ENCODE measurements around the gene CFAP43.

Gene CFAP43

DNA sequence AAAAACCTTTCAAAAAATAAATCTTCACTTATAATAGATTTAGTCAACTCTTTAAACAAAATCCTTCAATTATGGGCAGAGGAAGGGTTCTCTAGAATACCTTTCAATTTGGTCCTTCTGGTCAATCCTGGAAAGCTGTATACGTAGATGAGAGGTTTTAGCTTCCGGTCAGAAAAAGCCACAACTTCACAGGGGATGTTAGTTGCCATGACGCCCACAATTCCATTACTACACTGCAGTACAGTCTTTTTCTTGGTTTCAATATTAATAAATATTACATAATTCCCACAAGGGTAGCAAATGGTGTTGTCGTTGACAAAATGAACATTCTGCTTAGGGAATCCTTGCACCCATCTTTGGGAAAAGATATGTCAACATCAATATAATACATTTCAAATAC is 1.7 kb downstream of the CFAP43 start:
- no peak for ATAC-seq
- TF ChIP-seq ZFP30 (CRISPR knock-in tag; IDR thresholded peaks at IDR 0.05) (no peak), OSR1 (CRISPR knock-in tag; IDR thresholded peaks at IDR 0.05) (no peak), ESRRG (CRISPR knock-in tag; IDR thresholded peaks at IDR 0.05) (no peak), ISL1 (CRISPR knock-in tag; IDR thresholded peaks at IDR 0.05) (no peak), RARB (CRISPR knock-in tag; IDR thresholded peaks at IDR 0.05) (no peak), ZC3H10 (CRISPR knock-in tag; IDR thresholded peaks at IDR 0.05) (no peak), ZFP3 (CRISPR knock-in tag; IDR thresholded peaks at IDR 0.05) (no peak), CSDC2 (CRISPR knock-in tag; IDR thresholded peaks at IDR 0.05) (no peak), ZNF70 (CRISPR knock-in tag; IDR thresholded peaks at IDR 0.05) (no peak), ZNF8 (CRISPR knock-in tag; IDR thresholded peaks at IDR 0.05) (no peak), PPARA (CRISPR knock-in tag; IDR thresholded peaks at IDR 0.05; ENCODE audit: borderline replicate concordance) (no peak), ZNF565 (CRISPR knock-in tag; conservative IDR thresholded peaks at IDR 0.05; ENCODE audit: low read depth) (no peak), TCF4 (CRISPR knock-in tag; IDR thresholded peaks at IDR 0.05; ENCODE audit: borderline replicate concordance) (no peak)
- TF ChIP-seq, protein P1, sequence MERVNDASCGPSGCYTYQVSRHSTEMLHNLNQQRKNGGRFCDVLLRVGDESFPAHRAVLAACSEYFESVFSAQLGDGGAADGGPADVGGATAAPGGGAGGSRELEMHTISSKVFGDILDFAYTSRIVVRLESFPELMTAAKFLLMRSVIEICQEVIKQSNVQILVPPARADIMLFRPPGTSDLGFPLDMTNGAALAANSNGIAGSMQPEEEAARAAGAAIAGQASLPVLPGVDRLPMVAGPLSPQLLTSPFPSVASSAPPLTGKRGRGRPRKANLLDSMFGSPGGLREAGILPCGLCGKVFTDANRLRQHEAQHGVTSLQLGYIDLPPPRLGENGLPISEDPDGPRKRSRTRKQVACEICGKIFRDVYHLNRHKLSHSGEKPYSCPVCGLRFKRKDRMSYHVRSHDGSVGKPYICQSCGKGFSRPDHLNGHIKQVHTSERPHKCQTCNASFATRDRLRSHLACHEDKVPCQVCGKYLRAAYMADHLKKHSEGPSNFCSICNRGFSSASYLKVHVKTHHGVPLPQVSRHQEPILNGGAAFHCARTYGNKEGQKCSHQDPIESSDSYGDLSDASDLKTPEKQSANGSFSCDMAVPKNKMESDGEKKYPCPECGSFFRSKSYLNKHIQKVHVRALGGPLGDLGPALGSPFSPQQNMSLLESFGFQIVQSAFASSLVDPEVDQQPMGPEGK (CRISPR knock-in tag; IDR thresholded peaks at IDR 0.05; ENCODE audit: borderline replicate concordance), result no peak
- TF ChIP-seq, protein P2, sequence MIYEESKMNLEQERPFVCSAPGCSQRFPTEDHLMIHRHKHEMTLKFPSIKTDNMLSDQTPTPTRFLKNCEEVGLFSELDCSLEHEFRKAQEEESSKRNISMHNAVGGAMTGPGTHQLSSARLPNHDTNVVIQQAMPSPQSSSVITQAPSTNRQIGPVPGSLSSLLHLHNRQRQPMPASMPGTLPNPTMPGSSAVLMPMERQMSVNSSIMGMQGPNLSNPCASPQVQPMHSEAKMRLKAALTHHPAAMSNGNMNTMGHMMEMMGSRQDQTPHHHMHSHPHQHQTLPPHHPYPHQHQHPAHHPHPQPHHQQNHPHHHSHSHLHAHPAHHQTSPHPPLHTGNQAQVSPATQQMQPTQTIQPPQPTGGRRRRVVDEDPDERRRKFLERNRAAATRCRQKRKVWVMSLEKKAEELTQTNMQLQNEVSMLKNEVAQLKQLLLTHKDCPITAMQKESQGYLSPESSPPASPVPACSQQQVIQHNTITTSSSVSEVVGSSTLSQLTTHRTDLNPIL (CRISPR knock-in tag; IDR thresholded peaks at IDR 0.05; ENCODE audit: low read depth), result no peak
- TF ChIP-seq, protein P3, sequence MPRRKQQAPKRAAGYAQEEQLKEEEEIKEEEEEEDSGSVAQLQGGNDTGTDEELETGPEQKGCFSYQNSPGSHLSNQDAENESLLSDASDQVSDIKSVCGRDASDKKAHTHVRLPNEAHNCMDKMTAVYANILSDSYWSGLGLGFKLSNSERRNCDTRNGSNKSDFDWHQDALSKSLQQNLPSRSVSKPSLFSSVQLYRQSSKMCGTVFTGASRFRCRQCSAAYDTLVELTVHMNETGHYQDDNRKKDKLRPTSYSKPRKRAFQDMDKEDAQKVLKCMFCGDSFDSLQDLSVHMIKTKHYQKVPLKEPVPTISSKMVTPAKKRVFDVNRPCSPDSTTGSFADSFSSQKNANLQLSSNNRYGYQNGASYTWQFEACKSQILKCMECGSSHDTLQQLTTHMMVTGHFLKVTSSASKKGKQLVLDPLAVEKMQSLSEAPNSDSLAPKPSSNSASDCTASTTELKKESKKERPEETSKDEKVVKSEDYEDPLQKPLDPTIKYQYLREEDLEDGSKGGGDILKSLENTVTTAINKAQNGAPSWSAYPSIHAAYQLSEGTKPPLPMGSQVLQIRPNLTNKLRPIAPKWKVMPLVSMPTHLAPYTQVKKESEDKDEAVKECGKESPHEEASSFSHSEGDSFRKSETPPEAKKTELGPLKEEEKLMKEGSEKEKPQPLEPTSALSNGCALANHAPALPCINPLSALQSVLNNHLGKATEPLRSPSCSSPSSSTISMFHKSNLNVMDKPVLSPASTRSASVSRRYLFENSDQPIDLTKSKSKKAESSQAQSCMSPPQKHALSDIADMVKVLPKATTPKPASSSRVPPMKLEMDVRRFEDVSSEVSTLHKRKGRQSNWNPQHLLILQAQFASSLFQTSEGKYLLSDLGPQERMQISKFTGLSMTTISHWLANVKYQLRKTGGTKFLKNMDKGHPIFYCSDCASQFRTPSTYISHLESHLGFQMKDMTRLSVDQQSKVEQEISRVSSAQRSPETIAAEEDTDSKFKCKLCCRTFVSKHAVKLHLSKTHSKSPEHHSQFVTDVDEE (CRISPR knock-in tag; IDR thresholded peaks at IDR 0.05), result no peak
- TF ChIP-seq, protein P4, sequence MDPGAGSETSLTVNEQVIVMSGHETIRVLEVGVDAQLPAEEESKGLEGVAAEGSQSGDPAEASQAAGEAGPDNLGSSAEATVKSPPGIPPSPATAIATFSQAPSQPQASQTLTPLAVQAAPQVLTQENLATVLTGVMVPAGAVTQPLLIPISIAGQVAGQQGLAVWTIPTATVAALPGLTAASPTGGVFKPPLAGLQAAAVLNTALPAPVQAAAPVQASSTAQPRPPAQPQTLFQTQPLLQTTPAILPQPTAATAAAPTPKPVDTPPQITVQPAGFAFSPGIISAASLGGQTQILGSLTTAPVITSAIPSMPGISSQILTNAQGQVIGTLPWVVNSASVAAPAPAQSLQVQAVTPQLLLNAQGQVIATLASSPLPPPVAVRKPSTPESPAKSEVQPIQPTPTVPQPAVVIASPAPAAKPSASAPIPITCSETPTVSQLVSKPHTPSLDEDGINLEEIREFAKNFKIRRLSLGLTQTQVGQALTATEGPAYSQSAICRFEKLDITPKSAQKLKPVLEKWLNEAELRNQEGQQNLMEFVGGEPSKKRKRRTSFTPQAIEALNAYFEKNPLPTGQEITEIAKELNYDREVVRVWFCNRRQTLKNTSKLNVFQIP (CRISPR knock-in tag; IDR thresholded peaks at IDR 0.05; ENCODE audit: borderline replicate concordance, low read depth), result no peak

DNA sequence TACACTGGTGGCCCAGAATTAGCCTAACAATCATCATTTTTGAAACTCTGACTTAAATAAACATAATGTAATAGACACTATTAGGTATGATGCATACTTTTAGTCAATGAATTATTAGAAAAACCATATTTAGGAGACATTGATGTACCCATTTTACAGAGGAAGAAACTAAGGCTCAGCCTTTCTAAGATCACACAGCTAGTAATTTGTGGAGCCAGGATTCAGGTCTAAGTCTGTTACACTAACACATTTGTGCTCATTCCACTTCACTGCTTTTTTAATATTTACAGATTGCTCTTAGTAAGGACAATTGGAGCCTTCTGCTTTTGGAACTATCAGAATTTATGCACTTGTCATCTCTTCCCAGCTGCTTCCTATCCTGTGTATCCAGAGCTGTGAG is 8.9 kb downstream of the CFAP43 start:
- TF ChIP-seq ZC3H10 (CRISPR knock-in tag; IDR thresholded peaks at IDR 0.05) (no peak), SNAI2 (CRISPR knock-in tag; IDR thresholded peaks at IDR 0.05) (no peak), ESRRG (CRISPR knock-in tag; IDR thresholded peaks at IDR 0.05) (no peak), CSDC2 (CRISPR knock-in tag; IDR thresholded peaks at IDR 0.05) (no peak), OSR1 (CRISPR knock-in tag; IDR thresholded peaks at IDR 0.05) (no peak), TOX (CRISPR knock-in tag; IDR thresholded peaks at IDR 0.05; ENCODE audit: borderline replicate concordance) (no peak), GLIS3 (CRISPR knock-in tag; IDR thresholded peaks at IDR 0.05) (no peak), BACH2 (CRISPR knock-in tag; IDR thresholded peaks at IDR 0.05; ENCODE audit: borderline replicate concordance) (no peak), ARNTL (CRISPR knock-in tag; IDR thresholded peaks at IDR 0.05; ENCODE audit: borderline replicate concordance, low read depth) (no peak), TCF4 (CRISPR knock-in tag; IDR thresholded peaks at IDR 0.05; ENCODE audit: borderline replicate concordance) (no peak), ZNF8 (CRISPR knock-in tag; IDR thresholded peaks at IDR 0.05) (no peak), ZNF70 (CRISPR knock-in tag; IDR thresholded peaks at IDR 0.05) (no peak), PPARA (CRISPR knock-in tag; IDR thresholded peaks at IDR 0.05; ENCODE audit: borderline replicate concordance) (no peak)
- TF ChIP-seq, protein P3 (CRISPR knock-in tag; IDR thresholded peaks at IDR 0.05), result no peak
- TF ChIP-seq, protein P4 (CRISPR knock-in tag; IDR thresholded peaks at IDR 0.05; ENCODE audit: borderline replicate concordance, low read depth), result no peak
- TF ChIP-seq, protein P5, sequence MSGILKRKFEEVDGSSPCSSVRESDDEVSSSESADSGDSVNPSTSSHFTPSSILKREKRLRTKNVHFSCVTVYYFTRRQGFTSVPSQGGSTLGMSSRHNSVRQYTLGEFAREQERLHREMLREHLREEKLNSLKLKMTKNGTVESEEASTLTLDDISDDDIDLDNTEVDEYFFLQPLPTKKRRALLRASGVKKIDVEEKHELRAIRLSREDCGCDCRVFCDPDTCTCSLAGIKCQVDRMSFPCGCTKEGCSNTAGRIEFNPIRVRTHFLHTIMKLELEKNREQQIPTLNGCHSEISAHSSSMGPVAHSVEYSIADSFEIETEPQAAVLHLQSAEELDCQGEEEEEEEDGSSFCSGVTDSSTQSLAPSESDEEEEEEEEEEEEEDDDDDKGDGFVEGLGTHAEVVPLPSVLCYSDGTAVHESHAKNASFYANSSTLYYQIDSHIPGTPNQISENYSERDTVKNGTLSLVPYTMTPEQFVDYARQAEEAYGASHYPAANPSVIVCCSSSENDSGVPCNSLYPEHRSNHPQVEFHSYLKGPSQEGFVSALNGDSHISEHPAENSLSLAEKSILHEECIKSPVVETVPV (CRISPR knock-in tag; IDR thresholded peaks at IDR 0.05), result no peak
- ATAC-seq, result no peak
